Prostate gland (tissue), 2 donors: ENCODE data around the gene STOX1.

Experiments
- CTCF ChIP-seq, 4 experiments: fragments of 200-600 bp in 2 of 4; fragments of 450-650 bp in 2 of 4; sonication (generic) in 2 of 4; IDR thresholded peaks; 1 replicate in 3 of 4; 2 replicates in 1 of 4; pipeline ENCODE4 v1.5.1; 2016 to 2019; ENCODE audit warnings: antibody characterized with exemption in 4 of 4, mild to moderate bottlenecking in 2 of 4, moderate library complexity in 2 of 4
- POLR2AphosphoS5 ChIP-seq: sonication (generic); formaldehyde crosslinking; IDR thresholded peaks from one replicate; pipeline ENCODE4 v1.6.1; 2017; ENCODE audit warnings: antibody characterized with exemption

- no peak for TF ChIP-seq CTCF (IDR thresholded peaks at IDR 0.05)
- no peak for TF ChIP-seq POLR2AphosphoS5
Measured at GRCh38 chr10:68876246-68877138, 49.2 kb downstream of the STOX1 start.
